GM21360 (cell line): Measurements from ENCODE around the gene PMEL.
A peak's percentile ranks its signal among the peaks of the same experiment; 100 is the strongest.
"Not testable (repeated sequence)": the region's sequence is repeated elsewhere in the genome, so short reads cannot be mapped to it uniquely, and the experiment has no call there.

ENCODE experiments used
- ATAC-seq: cut with Tn5 transposase; IDR thresholded peaks from one replicate; pipeline ENCODE4 v1.9.1; 2021; ENCODE audit warnings: mild to moderate bottlenecking, moderate library complexity; ENCODE audit not compliant: unreplicated experiment

The PMEL gene

DNA sequence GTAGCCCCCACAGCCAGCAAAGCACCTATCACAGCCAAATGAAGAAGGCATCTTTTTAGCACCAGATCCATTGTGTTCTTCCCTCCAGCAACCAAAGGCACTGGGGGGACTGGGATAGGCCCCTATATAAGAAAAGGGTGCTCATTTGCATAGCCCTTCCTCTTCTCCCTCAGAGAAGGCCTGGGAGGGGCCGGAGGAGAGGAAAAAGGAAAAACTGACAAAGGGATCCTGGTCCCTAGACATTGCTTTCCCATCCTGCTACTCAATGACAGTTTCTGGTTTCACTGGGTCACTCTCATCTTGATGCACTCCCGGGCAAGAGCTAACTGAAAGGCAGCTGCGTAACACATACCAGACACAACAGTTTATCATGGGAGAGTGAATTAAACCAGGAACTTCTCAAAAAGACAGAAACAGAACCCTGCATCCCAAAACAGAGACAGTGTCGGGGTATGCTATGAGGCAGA is at the start of gene PMEL:
TSS of gene PMEL (minus strand) at position 102 of the 467 bp plus-strand sequence. CDS start at position 71, 31 bp downstream.
- no peak for ATAC-seq

GRCh38 chr12:56014205-56014604 is 48.4 kb upstream of the PMEL start:
- no peak for ATAC-seq

GRCh38 chr12:56013482-56013881 is 47.6 kb upstream of the PMEL start:
- ATAC-seq = no peak

- no peak for ATAC-seq
Observed at GRCh38 chr12:56011509-56012090, 45.8 kb upstream of the PMEL start.

GRCh38 chr12:56010111-56010570 is 44.3 kb upstream of the PMEL start:
- ATAC-seq = no peak

- ATAC-seq = peak; percentile 32
Observed at GRCh38 chr12:56007564-56008559, 42.0 kb upstream of the PMEL start.

- no peak for ATAC-seq
Observed at GRCh38 chr12:56004211-56004610, 38.4 kb upstream of the PMEL start.

- not testable (repeated sequence) for ATAC-seq
Observed at GRCh38 chr12:56003376-56003775, 37.5 kb upstream of the PMEL start.

DNA sequence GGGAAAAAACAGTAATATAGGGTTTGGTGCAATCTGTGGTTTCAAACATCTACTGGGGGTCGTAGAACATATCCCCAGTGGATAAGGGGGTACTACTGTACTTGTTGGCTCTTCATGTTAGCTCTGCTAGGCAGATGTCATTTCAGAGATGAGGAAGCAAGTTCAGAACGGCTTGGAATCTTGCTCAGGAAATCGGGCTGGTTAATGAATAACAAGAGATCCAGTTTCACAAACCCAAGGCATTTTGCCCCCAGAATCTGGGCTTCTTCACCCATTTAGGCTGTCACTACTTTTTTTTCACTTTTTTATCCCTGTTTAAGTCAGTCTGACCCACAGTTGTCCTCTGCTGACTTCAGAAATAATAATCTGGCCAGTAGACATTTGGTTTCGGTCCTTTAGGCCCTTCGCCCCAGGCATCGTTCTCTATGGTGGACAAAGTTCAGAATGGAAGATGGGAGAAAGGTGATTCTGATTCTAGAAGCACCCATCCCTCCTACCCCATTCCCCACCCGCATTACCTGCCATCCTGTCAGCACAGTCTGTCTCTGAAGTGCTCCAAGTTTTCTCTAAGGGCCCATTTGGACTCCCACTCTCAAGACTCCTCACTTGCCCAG is 35.8 kb upstream of the PMEL start:
- no peak for ATAC-seq

GRCh38 chr12:55999999-56000540 is 34.2 kb upstream of the PMEL start:
- not testable (repeated sequence) for ATAC-seq

- not testable (repeated sequence) for ATAC-seq
Observed at GRCh38 chr12:55999522-55999921, 33.7 kb upstream of the PMEL start.

- no peak for ATAC-seq
Observed at GRCh38 chr12:55997535-55997859, 31.7 kb upstream of the PMEL start.

DNA sequence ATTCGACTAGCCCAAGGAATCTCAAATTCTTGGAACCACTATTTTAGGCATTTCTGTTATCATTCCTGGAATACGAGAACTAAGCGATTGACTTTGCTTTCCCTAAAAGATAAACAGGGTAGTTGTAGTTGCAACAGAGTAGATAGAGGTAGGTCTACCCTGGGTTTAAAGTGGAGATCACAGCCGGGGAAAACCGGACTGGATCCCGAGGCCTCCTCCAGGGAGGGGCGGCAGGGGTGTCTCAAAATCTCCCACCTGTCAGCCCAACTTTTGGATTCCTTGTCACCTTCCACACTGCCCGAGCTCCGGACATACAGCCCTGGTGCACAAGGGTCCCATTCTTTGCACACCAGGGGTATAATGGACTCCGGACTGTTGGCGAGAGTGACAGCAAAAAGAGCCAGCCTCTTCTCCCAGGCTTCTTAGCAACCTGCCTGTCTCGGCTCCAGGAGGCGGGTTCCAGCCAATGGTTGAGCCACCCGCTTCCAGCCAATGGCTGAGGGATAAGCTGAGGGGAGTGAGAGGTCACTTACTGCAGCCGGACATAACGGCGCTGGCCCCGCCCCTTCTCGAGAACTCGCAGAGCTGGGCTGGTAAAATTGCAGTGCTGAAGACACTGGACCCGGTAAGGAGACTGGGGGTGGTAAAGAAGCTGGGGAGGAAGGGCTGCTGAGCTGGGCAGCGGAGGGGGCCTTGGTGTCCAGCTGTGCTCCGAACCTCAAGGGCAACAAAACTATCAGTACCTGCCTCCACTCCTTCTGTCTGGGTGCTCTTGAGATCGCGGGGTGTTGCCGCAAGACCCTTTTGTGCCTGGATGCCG is 31.1 kb upstream of the PMEL start, which contains the start of gene SUOX:
TSS of gene SUOX (plus strand) at position 562 of the 820 bp plus-strand sequence. CDS start 4,946 bp downstream, outside the sequence.
- ATAC-seq = peak; percentile 98

GRCh38 chr12:55996201-55996714 is 30.4 kb upstream of the PMEL start:
- no peak for ATAC-seq

DNA sequence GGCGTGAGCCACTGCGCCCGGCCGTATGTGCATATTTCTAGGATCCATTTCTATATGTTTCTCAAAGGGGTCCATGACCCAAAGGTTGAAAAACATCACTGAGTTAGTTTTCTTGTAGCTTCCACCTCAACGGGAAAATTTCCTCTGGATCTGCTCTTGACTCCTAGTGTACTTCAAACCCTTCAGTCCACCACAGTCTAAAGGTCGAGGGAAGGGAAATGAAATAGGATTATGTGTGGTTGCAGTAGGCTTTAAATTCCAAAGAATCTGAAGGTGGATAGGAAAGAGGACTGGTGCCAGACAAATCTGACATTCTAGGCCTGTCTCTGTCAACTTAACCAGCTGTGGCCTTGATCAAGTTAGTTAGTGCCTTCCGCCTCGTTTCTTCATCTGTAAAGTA is 29.5 kb upstream of the PMEL start:
- no peak for ATAC-seq

DNA sequence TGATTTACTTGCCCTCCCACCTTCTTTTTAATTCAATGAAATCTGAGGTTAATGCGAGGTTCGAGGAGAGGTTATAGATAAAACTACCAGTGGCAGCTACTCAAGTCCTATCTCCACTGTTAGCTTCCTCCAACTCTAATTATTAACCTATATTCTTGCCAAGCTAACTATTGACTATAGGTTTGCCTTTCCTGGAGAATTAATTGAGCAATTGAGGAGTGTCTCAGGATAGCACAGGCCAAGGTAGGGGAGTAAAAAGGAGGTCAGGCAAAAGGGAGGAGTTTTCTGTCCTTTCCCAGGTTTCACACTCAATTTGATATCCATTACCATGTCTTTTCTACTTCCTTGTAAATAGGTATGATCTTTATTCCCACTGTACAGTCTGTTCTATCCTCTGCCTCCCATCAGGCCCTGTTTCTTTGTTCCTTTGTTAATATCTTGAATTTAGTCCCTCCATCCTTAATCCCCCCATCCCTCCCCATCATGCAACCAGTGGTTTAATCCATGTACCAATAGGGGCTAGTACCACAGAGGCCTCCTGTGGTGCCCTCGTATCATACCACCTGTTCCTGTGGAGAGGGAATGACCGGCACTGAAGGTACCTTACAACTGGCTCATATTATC is 27.5 kb upstream of the PMEL start:
- no peak for ATAC-seq

DNA sequence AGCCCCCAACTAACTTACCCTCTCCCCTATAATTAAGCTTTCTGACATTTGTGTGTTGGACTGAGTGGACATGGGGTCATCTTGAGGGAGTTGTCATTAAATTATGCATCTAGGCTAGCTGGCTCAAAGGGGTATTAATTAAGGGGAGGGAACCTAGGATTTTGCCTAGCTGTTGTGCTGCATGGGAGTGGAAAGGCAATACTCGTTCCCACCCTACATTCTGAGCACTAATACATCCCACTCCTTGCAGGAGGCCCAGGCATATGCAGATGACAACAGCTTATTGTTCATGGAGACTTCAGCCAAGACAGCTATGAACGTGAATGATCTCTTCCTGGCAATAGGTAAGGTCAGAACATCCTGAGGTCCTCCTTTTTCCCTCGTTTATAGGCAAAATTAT is 25.3 kb upstream of the PMEL start:
- no peak for ATAC-seq

GRCh38 chr12:55985976-55986375 is 20.1 kb upstream of the PMEL start:
- not testable (repeated sequence) for ATAC-seq

- ATAC-seq = no peak
Observed at GRCh38 chr12:55985341-55985740, 19.5 kb upstream of the PMEL start.

DNA sequence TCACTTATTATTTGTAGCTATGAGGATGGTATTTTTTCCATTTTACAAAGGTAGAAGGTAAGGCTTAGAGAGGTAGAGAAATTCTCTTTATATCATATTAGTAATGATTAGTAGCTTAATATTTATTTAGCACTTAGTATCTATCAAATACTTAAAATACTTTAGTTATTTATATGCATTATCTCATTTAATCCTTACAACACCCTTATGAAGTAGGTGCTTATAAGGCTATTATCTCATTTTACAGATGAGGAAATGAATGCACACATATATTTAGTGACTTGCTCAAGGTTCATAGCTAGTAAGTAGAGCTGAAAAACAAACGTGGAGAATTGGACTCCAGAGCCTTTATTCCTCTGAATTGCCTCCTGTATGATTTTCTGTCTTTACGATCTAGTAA is 19.0 kb upstream of the PMEL start:
- ATAC-seq = no peak
